CD4-positive, alpha-beta T cell treated with Interleukin-2 at 100 ng/mL for 4 hours (primary cell): Measurements from ENCODE around the gene KRTAP5-9.
"Not testable (repeated sequence)": the region's sequence is repeated elsewhere in the genome, so short reads cannot be mapped to it uniquely, and the experiment has no call there.

Experiments
- DNase-seq: peaks from one replicate; pipeline ENCODE4 v3.0.0-alpha.2; 2020; ENCODE audit warnings: low spot score

KRTAP5-9 gene

DNA sequence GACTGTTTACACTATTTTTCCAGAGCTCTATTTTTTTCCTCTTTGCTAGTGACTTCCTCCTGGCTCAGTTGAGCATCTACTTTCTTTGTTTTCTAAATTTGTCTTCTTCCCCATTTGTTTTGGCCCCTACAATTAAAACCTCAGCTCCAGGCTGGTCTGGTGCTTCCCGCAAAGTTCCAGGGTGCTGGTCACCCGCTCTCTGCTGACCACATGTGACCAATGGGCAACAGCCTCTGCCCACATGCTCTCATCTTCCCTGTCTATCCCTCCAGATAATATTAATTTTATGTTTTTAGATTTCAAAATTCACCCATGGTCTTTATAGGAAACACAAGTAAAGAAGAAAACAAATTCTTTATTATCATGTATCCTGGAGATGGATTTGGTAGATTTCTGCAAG lies 34.7 kb downstream of the KRTAP5-9 start:
- not testable (repeated sequence) for DNase-seq

GRCh38 chr11:71585673-71586072 lies 37.5 kb downstream of the KRTAP5-9 start:
- not testable (repeated sequence) for DNase-seq

DNA sequence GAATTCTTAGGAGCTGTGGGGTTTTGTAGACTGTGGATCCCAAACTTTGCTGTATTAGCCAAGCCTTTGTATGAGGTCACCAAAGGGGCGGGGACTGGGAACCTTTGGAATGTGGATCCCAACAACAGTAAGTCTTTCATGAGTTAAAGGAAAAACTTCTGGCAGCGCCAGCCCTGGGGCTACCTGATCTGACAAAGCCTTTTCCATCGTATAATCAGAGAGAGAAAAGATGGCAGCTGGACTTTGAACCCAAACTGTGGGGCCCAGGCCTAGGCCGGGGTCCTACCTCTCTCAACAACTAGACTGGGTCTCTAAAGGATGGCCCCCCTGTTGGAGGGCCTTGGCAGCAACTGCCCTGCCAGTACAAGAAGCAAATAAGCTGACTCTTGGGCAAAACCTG lies 40.1 kb downstream of the KRTAP5-9 start:
- DNase-seq = not testable (repeated sequence)

DNA sequence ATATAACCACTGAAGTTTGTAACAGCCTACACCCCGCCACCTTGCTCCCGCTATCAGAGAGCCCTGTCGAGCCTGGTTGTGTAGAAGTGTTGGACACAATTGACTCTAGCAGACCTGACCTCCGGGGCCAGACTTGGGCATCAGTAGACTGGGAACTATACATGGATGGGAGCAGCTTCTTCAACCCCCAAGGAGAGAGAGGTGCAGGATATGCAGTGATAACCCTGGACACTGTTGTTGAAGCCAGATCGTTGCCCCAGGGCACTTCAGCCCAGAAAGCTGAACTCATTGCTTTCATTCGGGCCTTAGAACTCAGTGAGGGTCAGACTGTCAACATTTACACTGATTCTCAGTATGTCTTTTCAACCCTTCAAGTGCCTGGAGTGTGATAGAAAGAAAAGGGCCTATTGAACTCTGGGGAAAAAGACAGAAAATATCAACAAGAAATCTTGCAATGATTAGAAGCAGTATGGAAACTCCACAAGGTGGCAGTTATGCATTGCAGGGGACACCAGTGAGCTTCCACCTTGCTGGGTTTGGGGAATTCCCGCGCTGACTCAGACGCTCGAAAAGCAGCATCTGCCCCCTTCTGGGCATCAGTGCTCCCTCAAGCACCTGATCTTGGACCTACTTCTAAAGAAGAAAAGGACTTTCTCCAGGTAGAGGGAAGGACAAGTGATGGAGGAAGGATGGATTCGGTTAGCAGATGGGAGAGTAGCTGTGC lies 40.8 kb downstream of the KRTAP5-9 start:
- DNase-seq = peak; percentile 11

- not testable (repeated sequence) for DNase-seq
These were observed 41.3 kb downstream of the KRTAP5-9 start for GRCh38 chr11:71589546-71589920.
